ENCODE data around the gene RIBC1.

The RIBC1 gene

DNA sequence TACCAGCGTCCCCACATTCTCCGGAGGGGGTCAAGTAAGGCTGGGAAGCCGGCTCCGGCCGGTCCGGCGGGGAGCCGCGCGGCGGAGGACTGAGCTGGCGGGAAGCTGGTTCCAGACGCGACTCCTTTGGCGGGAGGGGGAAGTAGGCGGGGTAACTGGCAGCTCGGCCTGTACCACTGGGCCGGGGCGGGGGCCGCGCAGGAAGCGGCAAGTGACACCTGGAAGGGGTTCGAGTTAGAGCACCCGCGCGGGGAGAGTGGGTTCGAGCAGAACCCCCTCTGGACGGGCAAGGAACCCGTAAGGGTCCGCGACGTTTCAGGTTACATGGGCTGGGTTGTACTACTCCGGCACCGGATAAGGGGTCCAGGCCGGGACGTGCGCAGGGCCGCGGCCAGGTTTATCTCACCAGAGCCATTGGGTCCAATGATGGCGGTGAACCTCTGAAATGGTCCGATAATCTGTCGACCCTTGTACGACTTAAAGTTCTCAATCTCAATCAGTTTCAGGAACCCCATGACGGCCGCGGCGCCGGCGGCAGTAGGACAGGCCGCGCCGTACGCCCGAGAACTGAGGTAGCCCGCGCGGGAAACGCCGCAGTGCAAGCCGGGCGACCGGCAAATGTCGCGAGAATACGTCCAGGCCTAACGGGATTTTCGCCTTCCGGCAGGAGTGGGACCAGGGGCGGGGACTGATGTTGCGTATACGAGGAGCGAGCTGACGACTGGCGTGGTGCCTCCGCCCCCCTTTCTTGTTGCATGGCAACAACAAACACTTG, 400 bp upstream of the RIBC1 start, which contains the start of gene SMC1A (continued):
- TF ChIP-seq AEBP2 (tag by site-specific recombination; IDR thresholded peaks at IDR 0.05; ENCODE audit: borderline replicate concordance) = no peak
- no peak for TF ChIP-seq ZNF404 (tag by site-specific recombination; IDR thresholded peaks at IDR 0.05)
- TF ChIP-seq ZNF548 (tag by site-specific recombination; IDR thresholded peaks at IDR 0.05) = no peak
- no peak for TF ChIP-seq ZNF549 (tag by site-specific recombination; IDR thresholded peaks at IDR 0.05)
- TF ChIP-seq MYNN (tag by site-specific recombination; IDR thresholded peaks at IDR 0.05; ENCODE audit: borderline replicate concordance) = no peak
- no peak for TF ChIP-seq ZNF777 (tag by site-specific recombination; IDR thresholded peaks at IDR 0.05; ENCODE audit: borderline replicate concordance)
- no peak for TF ChIP-seq ZNF707 (tag by site-specific recombination; IDR thresholded peaks at IDR 0.05)

- Histone ChIP-seq H3K9me3 (ENCODE audit: control insufficient read depth, insufficient read depth, low read depth, low read length) (no peaks in the 10 kb centered on the region), H3K4me3 (ENCODE audit: low read depth, low read length) (no peak overlapping the region), H3K36me3 (ENCODE audit: control insufficient read depth in 2 of 2, insufficient read depth in 1 of 2, low read length in 2 of 2) (peaks cover 0 to 45% of the 10 kb centered on the region in 2 experiments; a peak in 2 of 3 replicates), H3K27ac (ENCODE audit: extremely low read depth, low read depth, low read length) (no peak overlapping the region), H3K4me1 (ENCODE audit: control insufficient read depth, insufficient read depth, low read length) (no peaks in the 10 kb centered on the region)
- TF ChIP-seq ZNF449 (tag by site-specific recombination; IDR thresholded peaks at IDR 0.05) (peak; percentile 94), ZBTB11 (tag by site-specific recombination; conservative IDR thresholded peaks at IDR 0.05; ENCODE audit: low read depth) (no peak)
- POLR2A ChIA-PET = no interaction called here
- CTCF ChIA-PET = interaction anchor here (0.5 to 9.1 kb wide), 2 partner anchors 7 to 15 kb away, joined by 3 to 87 read pairs; partner anchors contain the start of gene HSD17B10
These were observed 7.1 kb downstream of the RIBC1 start for GRCh38 chrX:53429755-53430154.

- Histone ChIP-seq H3K36me3 (ENCODE audit: control insufficient read depth in 2 of 2, insufficient read depth in 1 of 2, low read length in 2 of 2) (peaks cover 0 to 45% of the 10 kb centered on the region in 2 experiments; a peak in 2 of 3 replicates), H3K4me3 (ENCODE audit: low read depth, low read length) (no peak overlapping the region), H3K4me1 (ENCODE audit: control insufficient read depth, insufficient read depth, low read length) (no peaks in the 10 kb centered on the region), H3K9me3 (ENCODE audit: control insufficient read depth, insufficient read depth, low read depth, low read length) (no peaks in the 10 kb centered on the region), H3K27ac (ENCODE audit: extremely low read depth, low read depth, low read length) (no peak overlapping the region)
- CTCF ChIA-PET = interaction anchor here (0.6 to 0.7 kb wide), 2 partner anchors 111 to 117 kb away, joined by 3 to 4 read pairs; no protein-coding TSS in a partner anchor
- POLR2A ChIA-PET = interaction anchor here (1.0 to 1.6 kb wide), 2 partner anchors 7 to 8 kb away, joined by 3 to 9 read pairs; partner anchors contain the start of genes RIBC1 and SMC1A
- TF ChIP-seq ZBTB21 (tag by site-specific recombination; IDR thresholded peaks at IDR 0.05) (no peak), ZBTB44 (tag by site-specific recombination; IDR thresholded peaks at IDR 0.05) (no peak), ZNF624 (tag by site-specific recombination; IDR thresholded peaks at IDR 0.05) (no peak), ZNF670 (tag by site-specific recombination; IDR thresholded peaks at IDR 0.05; ENCODE audit: low read depth) (no peak), ZNF169 (tag by site-specific recombination; IDR thresholded peaks at IDR 0.05) (no peak), ZNF423 (tag by site-specific recombination; IDR thresholded peaks at IDR 0.05) (no peak), ZNF324 (tag by site-specific recombination; IDR thresholded peaks at IDR 0.05) (no peak), ZNF398 (tag by site-specific recombination; IDR thresholded peaks at IDR 0.05) (no peak)
- TF ChIP-seq, protein P1, sequence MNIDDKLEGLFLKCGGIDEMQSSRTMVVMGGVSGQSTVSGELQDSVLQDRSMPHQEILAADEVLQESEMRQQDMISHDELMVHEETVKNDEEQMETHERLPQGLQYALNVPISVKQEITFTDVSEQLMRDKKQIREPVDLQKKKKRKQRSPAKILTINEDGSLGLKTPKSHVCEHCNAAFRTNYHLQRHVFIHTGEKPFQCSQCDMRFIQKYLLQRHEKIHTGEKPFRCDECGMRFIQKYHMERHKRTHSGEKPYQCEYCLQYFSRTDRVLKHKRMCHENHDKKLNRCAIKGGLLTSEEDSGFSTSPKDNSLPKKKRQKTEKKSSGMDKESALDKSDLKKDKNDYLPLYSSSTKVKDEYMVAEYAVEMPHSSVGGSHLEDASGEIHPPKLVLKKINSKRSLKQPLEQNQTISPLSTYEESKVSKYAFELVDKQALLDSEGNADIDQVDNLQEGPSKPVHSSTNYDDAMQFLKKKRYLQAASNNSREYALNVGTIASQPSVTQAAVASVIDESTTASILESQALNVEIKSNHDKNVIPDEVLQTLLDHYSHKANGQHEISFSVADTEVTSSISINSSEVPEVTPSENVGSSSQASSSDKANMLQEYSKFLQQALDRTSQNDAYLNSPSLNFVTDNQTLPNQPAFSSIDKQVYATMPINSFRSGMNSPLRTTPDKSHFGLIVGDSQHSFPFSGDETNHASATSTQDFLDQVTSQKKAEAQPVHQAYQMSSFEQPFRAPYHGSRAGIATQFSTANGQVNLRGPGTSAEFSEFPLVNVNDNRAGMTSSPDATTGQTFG (tag by site-specific recombination; IDR thresholded peaks at IDR 0.05; ENCODE audit: borderline replicate concordance) = no peak
These were observed 7.6 kb downstream of the RIBC1 start for GRCh38 chrX:53430231-53430630.

Data from HEK293 (cell line).